Gastroesophageal sphincter (tissue), 4 donors: Measurements from ENCODE around the gene SSTR4. TPM values are rescaled to one million over a fixed set of nuclear protein-coding genes. Genes with fewer than 3 reads are reported as not detected.

Experiments
- ATAC-seq: fragments of 150-250 bp; one replicate; pipeline ENCODE4 v1.9.1; 2016; ENCODE audit warnings: mild to moderate bottlenecking, moderate library complexity
- H3K27ac ChIP-seq, 4 donors: fragments of 200-600 bp; sonication (generic) in 3 of 4; 1 replicate in 3 of 4; 2 replicates in 1 of 4; pipeline ENCODE4 v1.5.1; 2016 to 2019
- H3K27me3 ChIP-seq: fragments of 200-600 bp; sonication (generic); one replicate; pipeline ENCODE4 v1.5.1; 2019
- H3K36me3 ChIP-seq, 2 donors: fragments of 200-600 bp; sonication (generic); one replicate each; pipeline ENCODE4 v1.5.1; 2019; ENCODE audit warnings: control low read depth in 1 of 2
- H3K4me1 ChIP-seq, 3 donors: fragments of 200-600 bp; sonication (generic); 1 replicate in 2 of 3; 2 replicates in 1 of 3; pipeline ENCODE4 v1.5.1; 2016 to 2019; ENCODE audit warnings: control low read depth in 2 of 3
- H3K4me3 ChIP-seq, 2 donors: fragments of 200-600 bp; sonication (generic); one replicate each; pipeline ENCODE4 v1.5.1; 2019; ENCODE audit warnings: mild to moderate bottlenecking in 1 of 2, moderate library complexity in 1 of 2
- H3K9me3 ChIP-seq, 3 donors: fragments of 200-600 bp; sonication (generic); one replicate each; pipeline ENCODE4 v1.5.1; 2017 to 2019; ENCODE audit warnings: control low read depth in 2 of 3
- CTCF ChIP-seq, 4 experiments: fragments of 200-600 bp in 2 of 4; fragments of 450-650 bp in 2 of 4; sonication (generic) in 1 of 4; IDR thresholded peaks; one replicate each; pipeline ENCODE4 v1.5.1; 2017 to 2019; ENCODE audit warnings: antibody characterized with exemption in 4 of 4, mild to moderate bottlenecking in 2 of 4, moderate library complexity in 2 of 4
- EP300 ChIP-seq: sonication (generic); formaldehyde crosslinking; IDR thresholded peaks from one replicate; pipeline ENCODE4 v1.6.1; 2017; ENCODE audit warnings: antibody characterized with exemption, mild to moderate bottlenecking
- POLR2A ChIP-seq, 2 donors: fragments of 450-650 bp; IDR thresholded peaks; one replicate each; pipeline ENCODE4 v1.6.1; 2017; ENCODE audit warnings: antibody characterized with exemption in 2 of 2, mild to moderate bottlenecking in 2 of 2, moderate library complexity in 1 of 2
- POLR2AphosphoS5 ChIP-seq: sonication (generic); formaldehyde crosslinking; IDR thresholded peaks from one replicate; pipeline ENCODE4 v1.6.1; 2017; ENCODE audit warnings: antibody characterized with exemption
- WGBS, 2 donors: methylation state at CpG; one replicate each; pipeline ENCODE4 v1.1.5; 2018; ENCODE audit warnings: low coverage in 1 of 2; 5-methylcytosine and 5-hydroxymethylcytosine counted together
- total RNA-seq, 4 donors: library from RNA; depleted of rRNA; stranded (reverse); fragments of >200 nt; gene quantifications; one replicate each; pipeline ENCODE4 v1.1.0, GENCODE V29; 2016

The SSTR4 gene
- total RNA-seq, 4 donors from 2014 or later, result 0.58 TPM; not detected in 3

- no peaks in the 10 kb centered on the region for H3K4me1 ChIP-seq
- H3K27ac ChIP-seq, result no peak overlapping the region
- no peak for ATAC-seq
- no peaks in the 10 kb centered on the region for H3K27me3 ChIP-seq
- 89% methylated on average over 1 of the region's 1 CpG; no CpG with 5 or more reads in 1 of the 2 donors for WGBS, 2 donors
- no peaks in the 10 kb centered on the region for H3K9me3 ChIP-seq
- TF ChIP-seq POLR2AphosphoS5, result no peak
- no peak for TF ChIP-seq CTCF (IDR thresholded peaks at IDR 0.05)
- TF ChIP-seq EP300, result no peak
- no peak for TF ChIP-seq POLR2A (IDR thresholded peaks at IDR 0.05)
- H3K36me3 ChIP-seq, result no peaks in the 10 kb centered on the region
- no peak overlapping the region for H3K4me3 ChIP-seq
Observed at GRCh38 chr20:23027721-23028120, 7.4 kb upstream of the SSTR4 start.

GRCh38 chr20:23028392-23028791 is 6.7 kb upstream of the SSTR4 start:
- TF ChIP-seq POLR2A (IDR thresholded peaks at IDR 0.05) (no peak), EP300 (no peak), POLR2AphosphoS5 (no peak), CTCF (IDR thresholded peaks at IDR 0.05) (no peak)
- H3K4me1 ChIP-seq, result no peaks in the 10 kb centered on the region
- 53 to 71% methylated on average over 3 of the region's 3 CpGs for WGBS, 2 donors
- H3K27me3 ChIP-seq, result no peaks in the 10 kb centered on the region
- H3K27ac ChIP-seq, result no peak overlapping the region
- no peak for ATAC-seq
- no peak overlapping the region for H3K4me3 ChIP-seq
- no peaks in the 10 kb centered on the region for H3K36me3 ChIP-seq
- no peaks in the 10 kb centered on the region for H3K9me3 ChIP-seq

- no peak for ATAC-seq
- H3K27me3 ChIP-seq, result peaks cover 9% of the 10 kb centered on the region
- whole genome bisulfite sequencing, 2 donors, result 81 to 93% methylated on average over 3 to 4 of the region's 4 CpGs
- no peaks in the 10 kb centered on the region for H3K4me1 ChIP-seq
- H3K9me3 ChIP-seq, result no peaks in the 10 kb centered on the region
- no peak overlapping the region for H3K4me3 ChIP-seq
- no peak for TF ChIP-seq POLR2A (IDR thresholded peaks at IDR 0.05)
- no peak for TF ChIP-seq CTCF (IDR thresholded peaks at IDR 0.05)
- no peak for TF ChIP-seq POLR2AphosphoS5
- no peak for TF ChIP-seq EP300
- H3K27ac ChIP-seq, result no peak overlapping the region
- H3K36me3 ChIP-seq, result no peaks in the 10 kb centered on the region
Observed at GRCh38 chr20:23029324-23029723, 5.8 kb upstream of the SSTR4 start.

GRCh38 chr20:23031346-23031745 is 3.8 kb upstream of the SSTR4 start:
- H3K27ac ChIP-seq, result no peak overlapping the region
- TF ChIP-seq EP300, result no peak
- TF ChIP-seq POLR2A (IDR thresholded peaks at IDR 0.05), result no peak
- TF ChIP-seq CTCF (IDR thresholded peaks at IDR 0.05), result no peak
- TF ChIP-seq POLR2AphosphoS5, result no peak
- WGBS, 2 donors, result 76 to 94% methylated on average over 1 to 2 of the region's 6 CpGs
- H3K9me3 ChIP-seq, result no peaks in the 10 kb centered on the region
- H3K27me3 ChIP-seq, result peaks cover 29% of the 10 kb centered on the region
- H3K4me3 ChIP-seq, result no peak overlapping the region
- no peak for ATAC-seq
- no peaks in the 10 kb centered on the region for H3K36me3 ChIP-seq
- H3K4me1 ChIP-seq, result peaks cover 0 to 10% (median 0%) of the 10 kb centered on the region in 3 donors

GRCh38 chr20:23032056-23032749 is 2.9 kb upstream of the SSTR4 start:
- Histone ChIP-seq H3K9me3 (no peaks in the 10 kb centered on the region), H3K36me3 (no peaks in the 10 kb centered on the region), H3K27me3 (peaks cover 38% of the 10 kb centered on the region), H3K4me3 (no peak overlapping the region), H3K27ac (no peak overlapping the region), H3K4me1 (peaks cover 0 to 10% (median 0%) of the 10 kb centered on the region in 3 donors)
- ATAC-seq, result no peak
- TF ChIP-seq EP300 (no peak), CTCF (IDR thresholded peaks at IDR 0.05) (no peak), POLR2AphosphoS5 (no peak), POLR2A (IDR thresholded peaks at IDR 0.05) (no peak)
- 86 to 92% methylated on average over 5 to 6 of the region's 6 CpGs for WGBS, 2 donors
